DMS153 treated with DMSO at 0.1 percent for 48 hours (cell line): ENCODE results near the gene TUBA1A.
"Not testable (repeated sequence)": the region's sequence is repeated elsewhere in the genome, so short reads cannot be mapped to it uniquely, and the experiment has no call there.

Experiments
- DNase-seq: peaks from one replicate; lab custom pipeline; 2025; ENCODE audit not compliant: unreplicated experiment; lab: John Stamatoyannopoulos, UW

TUBA1A gene

DNA sequence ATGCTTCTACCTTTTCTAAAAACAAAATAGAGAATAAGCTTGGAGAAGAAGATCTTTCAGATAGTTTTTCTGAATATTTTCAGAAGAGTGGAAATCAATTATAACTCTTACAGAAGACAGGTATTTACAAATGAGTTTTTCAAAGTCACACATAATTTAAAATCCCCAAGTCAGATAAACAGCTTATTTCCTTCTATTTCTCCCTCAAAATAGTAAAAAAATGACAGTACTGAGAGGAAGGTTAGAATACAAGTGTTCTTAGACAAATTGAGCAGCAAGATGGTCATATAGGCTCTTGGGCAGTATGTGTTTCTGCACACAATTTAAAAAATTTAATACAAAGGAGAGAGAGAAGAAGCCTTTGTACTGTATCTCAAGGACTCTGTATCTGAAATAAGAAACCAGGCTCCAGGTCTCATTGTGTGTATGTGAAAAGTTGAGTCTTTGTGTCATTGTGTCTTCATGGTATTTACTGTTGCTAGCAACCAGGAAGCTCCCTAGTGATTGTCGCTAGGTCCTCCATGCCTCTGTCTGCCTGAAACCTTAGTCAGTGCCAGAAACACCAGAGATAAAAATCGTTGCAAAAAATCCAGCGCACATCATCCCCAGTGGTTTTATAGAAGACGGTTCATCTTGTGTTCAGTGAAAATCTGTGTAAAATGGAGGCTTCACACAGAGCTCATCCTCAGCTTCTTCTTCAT, 12.9 kb upstream of the TUBA1A start:
- peak; percentile 92 for DNase-seq

GRCh38 chr12:49200919-49201594, 12.2 kb upstream of the TUBA1A start:
- DNase-seq: peak; percentile 91

DNA sequence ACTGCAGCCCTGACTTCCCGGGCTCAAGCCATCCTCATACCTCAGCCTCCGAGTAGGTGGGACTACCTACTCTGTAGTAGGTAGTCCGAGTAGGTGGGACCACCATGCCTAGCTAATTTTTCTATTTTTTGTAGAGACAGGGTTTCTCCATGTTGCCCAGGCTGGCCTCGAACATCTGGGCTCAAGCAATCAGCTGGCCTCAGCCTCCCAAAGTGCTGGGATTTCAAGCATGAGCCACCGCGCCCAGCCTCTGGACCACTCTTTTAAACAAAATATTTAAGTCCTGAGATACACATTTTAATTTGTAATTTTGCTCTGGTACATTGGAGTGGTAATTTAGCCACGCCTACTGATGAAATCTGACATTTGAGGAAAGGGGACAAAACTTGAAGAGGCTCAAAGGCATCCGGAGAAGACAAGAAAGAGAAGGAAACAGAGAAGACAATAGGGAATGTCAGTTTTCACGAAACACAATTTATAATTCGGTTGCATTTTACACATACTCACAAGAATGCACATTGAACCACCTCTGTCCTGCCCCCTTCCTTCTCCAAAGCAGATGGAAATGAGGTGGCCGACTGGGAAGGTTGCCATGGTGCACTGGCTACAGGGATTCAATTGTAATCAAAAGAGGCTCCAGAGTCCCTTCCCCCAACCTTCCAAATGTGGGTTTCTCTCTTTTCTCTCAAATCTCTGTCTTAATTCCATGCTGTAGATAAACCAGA, 9.7 kb upstream of the TUBA1A start:
- no peak for DNase-seq

DNA sequence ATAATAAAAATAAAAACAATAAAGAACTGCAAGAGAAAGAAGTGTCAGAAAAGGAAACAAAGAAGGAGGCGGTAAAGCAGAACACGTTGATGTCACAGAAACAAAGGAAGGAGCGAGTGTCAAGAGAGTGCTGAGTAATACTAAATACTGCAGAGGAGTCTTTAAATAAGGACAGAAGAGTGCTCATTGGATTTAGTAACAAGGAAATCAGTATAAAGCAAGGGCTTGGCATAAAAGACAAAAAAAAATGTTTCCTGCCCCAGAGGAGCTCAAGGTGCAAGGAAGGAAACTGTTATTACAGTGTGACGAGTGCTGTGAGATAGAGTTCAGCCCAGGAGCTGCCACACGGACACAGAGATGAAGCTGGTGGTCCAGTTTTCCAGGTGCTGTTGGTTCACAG, 8.4 kb upstream of the TUBA1A start:
- DNase-seq: no peak

DNA sequence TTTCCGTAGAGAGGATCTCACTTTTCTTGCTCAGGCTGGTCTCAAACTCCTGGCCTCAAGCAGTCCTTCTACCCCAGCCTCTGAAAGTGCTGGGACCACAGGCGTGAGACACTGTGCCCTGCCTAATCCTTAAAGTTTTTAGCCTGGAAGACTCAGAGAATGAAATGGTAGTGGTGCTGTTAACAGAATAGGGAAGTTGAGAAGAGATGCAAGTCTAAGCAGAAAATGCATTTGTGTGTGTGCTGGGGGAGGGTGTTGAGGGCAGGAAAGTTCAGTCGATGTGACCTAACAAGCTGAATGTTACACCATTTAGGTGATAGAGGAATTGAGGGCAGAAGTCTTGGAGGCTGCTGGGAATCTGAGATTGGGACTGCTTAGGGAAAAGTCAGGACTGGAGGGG, 6.9 kb upstream of the TUBA1A start:
- DNase-seq: no peak

DNA sequence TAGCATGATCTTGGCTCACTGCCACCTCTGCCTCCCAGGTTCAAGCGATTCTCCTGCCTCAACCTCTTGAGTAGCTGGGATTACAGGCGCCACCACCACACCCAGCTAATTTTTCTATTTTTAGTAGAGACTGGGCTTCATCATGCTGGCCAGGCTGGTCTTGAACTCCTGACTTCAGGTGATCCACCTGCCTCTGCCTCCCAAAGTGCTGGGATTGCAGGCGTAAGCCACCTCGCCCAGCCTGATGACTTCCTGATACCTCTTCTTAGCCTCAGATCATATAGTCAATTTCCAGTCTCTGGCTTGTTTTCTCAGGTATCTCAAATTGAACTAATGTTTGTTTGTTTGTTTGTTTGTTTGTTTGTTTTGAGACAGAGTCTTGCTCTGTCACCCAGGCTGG, 4.9 kb upstream of the TUBA1A start:
- DNase-seq: not testable (repeated sequence)

- not testable (repeated sequence) for DNase-seq
Observed at GRCh38 chr12:49191498-49191897, 2.6 kb upstream of the TUBA1A start.

DNA sequence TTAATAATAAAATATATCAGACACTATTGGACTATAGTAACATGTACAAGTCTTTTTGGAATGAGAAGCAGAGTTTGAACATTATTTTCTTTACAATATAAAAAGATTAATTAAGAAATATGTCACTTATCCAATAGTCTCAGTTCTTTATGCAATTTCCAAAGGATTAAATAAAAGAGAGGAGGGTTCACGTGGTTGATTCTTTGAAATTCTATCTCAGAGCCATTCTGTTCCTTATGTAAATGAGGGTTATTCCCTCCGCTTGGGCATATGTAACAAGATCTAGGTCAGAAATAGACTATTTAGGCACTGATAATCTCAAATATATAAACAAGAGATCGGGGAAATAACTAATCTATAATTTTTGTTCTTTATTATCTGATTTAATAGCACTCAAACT, 2.1 kb upstream of the TUBA1A start:
- DNase-seq: no peak

- peak; percentile 62 for DNase-seq
Observed at GRCh38 chr12:49189731-49190716, 1.1 kb upstream of the TUBA1A start.

DNA sequence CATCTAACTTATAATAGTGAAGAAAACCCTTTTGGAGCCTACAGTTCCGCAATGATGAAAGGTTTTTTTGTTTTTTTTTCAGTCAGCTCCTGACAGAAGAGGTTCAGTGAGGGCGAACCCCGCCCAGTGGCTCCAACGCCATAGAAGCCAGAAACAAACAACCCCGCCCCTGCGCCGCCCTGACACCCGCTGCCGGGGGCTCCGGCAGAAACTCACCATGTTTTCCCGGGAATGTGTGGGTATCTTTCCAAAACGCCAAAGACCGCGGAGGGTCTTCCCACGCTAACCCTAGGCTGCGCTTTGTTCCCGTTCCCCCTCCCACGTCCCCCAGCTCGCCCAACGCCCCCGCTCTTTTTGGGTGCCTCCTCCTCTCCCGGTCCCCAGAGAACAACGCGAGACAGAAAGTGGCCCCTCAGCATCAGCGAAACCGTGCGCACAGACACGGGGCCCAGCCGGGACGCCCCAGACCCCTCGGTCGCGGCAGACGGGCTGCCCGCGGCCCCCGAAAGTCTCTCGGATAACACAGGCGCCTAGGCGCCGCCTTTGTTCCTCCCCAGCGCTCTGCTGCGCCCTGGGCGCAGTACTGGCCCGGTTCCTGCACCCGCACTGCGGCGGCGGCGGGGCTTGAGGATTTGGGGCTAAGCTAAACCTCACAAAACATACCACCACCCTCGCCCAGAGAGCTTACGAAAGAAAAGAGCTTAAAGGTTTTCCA, 522 bp downstream of the TUBA1A start:
- peak; percentile 38 for DNase-seq

- DNase-seq: no peak
Observed at GRCh38 chr12:49187184-49187583, 1.7 kb downstream of the TUBA1A start.

- DNase-seq: not testable (repeated sequence)
Observed at GRCh38 chr12:49186307-49186706, 2.6 kb downstream of the TUBA1A start.

DNA sequence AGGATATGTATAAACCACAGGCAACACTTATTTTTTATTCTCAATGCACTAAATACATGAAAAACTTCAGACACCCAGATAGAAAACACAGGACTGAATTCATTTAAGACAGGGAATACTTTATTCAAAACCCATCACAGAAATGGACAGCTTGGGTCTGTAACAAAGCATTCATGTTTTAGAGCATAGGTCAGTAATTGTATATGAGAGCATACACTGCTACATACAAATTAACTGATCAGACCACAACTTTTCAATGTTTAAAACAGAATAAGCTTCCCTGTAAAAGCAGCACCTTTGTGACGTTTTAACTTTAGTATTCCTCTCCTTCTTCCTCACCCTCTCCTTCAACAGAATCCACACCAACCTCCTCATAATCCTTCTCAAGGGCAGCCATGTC, 4.2 kb downstream of the TUBA1A start:
- DNase-seq: not testable (repeated sequence)

DNA sequence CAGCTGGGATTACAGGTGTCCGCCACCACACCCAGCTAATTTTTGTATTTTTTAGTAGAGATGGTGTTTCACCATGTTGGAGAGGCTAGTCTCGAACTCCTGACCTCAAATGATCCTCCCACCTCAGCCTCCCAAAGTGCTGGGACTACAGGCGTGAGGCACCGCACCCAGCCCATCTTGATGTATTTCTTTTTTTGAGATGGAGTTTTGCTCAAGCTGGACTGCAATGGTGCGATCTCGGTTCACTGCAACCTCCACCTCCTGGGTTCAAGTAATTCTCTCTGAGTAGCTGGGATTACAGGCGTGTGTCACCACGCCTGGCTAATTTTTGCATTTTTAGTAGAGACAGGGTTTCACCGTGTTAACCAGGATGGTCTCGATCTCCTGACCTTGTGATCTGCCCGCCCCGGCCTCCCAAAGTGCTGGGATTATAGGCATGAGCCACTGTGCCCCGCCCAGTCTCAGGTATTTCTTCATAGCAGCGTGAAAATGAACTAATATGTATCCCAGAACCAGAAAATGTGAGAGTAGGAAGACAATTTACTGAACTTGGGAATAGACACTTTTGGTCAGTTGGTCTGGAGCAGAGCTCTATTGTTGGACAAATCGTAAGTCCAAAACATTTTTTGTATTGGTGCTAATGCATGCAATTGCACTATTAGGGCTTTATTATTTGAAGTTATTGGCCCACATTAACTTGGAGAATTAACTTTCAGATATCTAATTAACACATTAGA, 5.5 kb downstream of the TUBA1A start:
- DNase-seq: not testable (repeated sequence)

GRCh38 chr12:49174218-49174617, 14.7 kb downstream of the TUBA1A start:
- no peak for DNase-seq

GRCh38 chr12:49170924-49171323, 18.0 kb downstream of the TUBA1A start:
- no peak for DNase-seq

DNA sequence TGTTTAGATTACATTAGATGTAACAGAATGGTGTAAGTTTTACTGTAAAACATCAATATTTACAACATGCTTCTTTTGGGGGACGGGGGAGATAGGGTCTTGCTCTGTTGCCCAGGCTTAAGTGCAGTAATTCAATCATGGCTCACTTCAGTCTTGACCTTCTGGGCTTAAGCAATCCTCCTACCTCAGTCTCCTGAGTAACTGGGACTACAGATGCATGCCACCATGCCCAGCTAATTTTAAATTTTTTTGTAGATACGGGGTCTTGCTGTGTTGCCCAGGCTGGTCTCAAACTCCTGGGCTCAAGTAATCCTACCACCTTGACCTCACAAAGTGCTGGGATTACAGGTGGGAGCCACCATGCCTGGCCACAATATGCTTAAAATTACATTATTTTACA, 23.8 kb downstream of the TUBA1A start:
- no peak for DNase-seq

DNA sequence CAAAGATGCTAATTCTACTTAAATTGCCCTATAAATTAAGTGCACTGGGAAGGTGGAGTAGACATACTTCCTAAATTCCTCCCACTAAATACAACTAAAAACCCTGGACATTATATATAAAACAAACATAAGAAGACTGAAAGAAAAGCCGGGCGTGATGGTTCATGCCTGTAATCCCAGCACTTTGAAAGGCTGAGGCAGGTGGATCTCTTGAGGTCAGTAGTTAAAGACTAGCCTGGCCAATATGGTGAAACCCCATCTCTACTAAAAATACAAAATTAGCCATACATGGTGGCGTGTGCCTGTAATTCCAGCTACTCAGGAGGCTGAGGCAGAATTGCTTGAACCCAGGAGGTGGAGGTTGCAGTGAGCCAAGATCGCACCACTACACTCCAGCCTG, 27.0 kb downstream of the TUBA1A start:
- not testable (repeated sequence) for DNase-seq

GRCh38 chr12:49161092-49161795, 27.6 kb downstream of the TUBA1A start:
- DNase-seq: no peak
